Hematopoietic multipotent progenitor cell treated with erythropoietin and hydrocortisone succinate and interleukin-3 and kit ligand, for 17 days (in vitro differentiated cells): ENCODE data around the gene MBTPS1.
A peak's percentile ranks its signal among the peaks of the same experiment; 100 is the strongest.

Source experiments
- DNase-seq: peaks from one replicate; pipeline ENCODE4 v3.0.0-alpha.2; 2015; ENCODE audit warnings: low spot score

Gene MBTPS1

DNA sequence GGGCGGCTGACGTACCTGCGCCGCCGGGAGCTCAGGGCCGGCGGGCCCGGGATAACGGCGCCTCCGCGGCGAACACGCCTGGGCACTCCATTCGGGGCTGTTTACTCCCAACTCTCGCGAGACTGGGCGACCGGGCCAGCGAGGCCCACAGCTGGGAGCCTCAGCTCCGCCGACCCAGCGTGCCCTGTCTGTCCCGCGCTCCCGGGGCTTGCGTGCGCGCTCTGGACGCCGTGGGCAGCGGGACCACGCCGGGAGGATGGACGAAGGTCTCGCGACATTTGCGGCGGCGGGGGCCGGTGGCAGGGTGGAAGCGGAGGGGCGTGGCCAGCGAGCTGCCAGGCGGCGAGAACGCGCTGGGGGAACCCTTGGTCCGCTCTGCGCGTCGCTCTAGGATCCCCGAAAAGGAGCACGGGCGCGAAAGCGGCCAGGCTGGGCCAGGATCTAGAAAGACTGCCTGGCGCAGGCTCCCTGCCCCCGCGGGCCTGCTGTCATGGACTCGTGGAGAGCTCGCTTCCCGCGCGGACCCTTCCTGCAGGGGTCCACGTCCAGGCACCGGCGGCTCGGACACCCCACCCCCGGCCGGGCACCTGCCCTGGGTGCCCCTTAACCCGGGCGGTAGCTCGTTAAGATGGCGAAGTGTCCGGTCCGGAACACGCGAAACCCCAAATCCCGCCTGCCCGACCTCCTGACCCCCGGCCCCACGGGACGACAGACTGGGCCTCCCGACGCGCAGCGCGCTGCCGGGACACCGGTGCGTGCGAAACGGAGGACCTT is at the start of gene MBTPS1:
MBTPS1 (minus strand) TSS at position 223 of the 774 bp plus-strand sequence. CDS start 15,159 bp downstream, outside the sequence.
- DNase-seq, result peak; percentile 94

DNA sequence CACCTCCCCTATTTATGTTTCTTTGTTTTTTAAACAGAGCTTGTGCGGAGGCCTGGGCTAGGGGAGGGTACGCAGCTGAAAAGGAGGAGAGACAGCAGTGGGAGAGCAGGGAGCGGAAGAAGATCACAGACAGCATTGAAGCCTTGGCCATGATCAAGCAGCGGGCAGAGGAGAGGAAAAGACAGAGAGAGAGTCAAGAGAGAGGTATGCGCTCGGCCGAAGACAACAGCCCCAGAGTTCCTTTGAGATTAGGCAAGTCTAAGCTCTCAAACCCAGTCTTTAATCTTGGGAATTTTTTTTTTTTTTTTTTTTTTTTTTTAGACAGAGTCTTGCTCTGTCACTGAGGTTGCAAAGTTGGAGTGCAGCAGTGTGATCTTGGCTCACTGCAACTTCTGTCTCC is 49.0 kb upstream of the MBTPS1 start:
- no peak for DNase-seq

DNA sequence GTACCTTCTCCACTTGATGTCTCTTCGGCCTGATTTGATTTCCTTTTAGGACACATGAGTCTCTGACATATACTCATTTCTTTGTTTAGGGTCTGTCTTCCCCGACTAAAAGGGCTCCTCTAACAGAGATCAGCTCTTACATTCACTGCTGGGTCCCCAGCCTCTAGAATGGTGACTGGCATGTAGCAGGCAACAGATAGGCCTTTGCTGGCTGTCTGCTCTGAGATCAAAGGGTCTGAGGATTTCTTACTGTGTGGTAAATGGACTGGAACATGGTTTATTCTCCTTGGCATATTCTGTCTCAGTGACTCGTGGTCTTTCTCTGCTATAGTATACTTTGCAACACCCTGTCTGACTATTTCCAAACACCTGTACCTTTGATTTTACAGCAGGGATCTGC is 45.1 kb upstream of the MBTPS1 start:
- no peak for DNase-seq

DNA sequence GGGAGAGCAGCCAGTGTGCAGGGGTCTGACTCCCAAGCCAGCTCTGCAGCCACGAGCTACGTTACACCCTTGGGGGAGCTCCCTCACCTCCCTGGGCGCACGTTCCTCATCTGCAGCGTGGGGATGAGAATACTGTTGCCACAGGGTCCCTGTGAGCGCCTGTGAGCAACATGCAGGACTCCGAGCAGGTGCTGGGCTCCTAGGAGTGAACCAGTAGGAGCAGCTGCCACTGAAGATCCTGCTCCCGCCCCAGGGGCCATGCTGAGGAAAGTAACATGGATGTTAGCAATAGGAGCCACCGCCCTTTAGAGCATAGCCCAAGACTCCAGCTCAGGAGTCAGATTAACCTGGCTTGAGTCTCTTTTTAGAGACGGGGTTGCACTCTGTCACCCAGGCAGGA is 44.3 kb upstream of the MBTPS1 start:
- no peak for DNase-seq

DNA sequence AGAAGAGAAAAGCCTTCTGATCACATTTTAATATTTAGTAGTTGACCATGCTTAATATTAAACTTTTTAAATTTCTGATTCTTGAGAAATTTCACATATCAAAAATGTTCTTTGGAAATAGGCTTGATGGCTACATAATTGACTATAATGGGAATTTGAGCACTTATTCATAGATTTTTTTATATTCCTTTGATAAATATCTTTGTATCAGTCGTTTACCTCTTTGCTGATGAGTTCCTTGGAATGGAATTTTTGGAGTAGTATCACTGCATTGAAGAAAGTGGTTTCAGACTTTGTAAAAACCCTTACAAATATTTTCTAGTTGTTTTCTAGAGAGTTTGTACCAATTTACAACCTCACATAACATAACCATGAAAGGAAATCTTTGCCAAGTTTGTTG is 43.1 kb upstream of the MBTPS1 start:
- DNase-seq, result no peak

DNA sequence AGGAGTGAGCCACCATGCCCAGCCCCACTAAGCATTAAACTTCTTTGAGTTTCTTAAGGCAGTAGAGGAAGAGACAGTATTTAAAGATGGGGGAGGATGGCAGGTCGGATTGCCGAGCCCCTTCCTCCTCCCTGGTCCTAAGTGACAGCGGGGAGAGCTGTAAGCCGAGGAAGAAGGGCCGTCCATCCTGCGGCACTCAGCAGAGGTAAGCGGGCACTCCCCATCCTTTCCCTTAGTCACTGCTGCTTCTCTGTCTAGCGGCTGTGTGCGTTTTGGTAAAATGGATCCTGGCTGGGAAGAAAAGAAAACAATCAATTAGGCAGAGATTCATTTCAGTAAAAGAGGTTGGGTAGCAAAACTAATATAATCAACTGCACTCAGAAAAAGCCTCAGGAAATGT is 42.3 kb upstream of the MBTPS1 start:
- DNase-seq, result no peak

DNA sequence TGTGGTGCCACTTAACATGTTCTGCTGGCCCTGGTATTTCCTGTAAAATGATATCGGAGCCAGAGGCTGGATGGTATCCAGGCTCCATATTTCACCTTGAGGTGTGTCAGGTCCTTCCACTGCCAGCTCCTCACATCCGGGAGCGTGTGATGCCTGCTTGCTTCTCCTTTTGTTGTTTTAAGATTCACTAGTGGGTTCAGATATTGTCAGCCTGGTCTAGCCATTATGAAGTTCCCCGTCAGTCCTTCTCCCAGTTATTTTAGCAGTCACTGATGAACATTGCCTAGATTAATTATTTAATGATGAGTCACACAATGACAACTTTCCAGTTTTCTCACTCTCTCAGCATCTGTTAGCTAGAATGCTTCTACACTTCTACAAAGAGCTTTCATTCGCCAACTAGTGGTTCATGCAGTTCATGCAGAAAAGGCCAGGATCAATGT is 39.6 kb upstream of the MBTPS1 start:
- no peak for DNase-seq

DNA sequence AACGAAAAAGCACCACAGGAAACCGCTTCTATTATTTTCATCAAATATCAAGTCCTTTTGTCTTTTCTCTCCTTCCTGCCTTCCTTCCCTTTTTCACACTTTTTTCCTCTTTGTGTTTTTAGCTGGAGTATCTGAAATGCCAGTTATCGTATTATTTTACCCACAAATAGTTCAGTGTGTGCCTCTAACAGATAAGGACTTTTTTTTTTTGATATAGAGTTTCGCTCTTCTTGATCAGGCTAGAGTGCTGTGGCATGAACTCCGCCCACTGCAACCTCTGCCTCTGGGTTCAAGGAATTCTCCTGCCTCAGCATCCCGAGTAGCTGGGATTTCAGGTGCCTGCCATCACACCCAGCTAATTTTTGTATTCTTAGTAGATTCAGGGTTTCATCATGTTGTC is 39.0 kb upstream of the MBTPS1 start:
- no peak for DNase-seq

DNA sequence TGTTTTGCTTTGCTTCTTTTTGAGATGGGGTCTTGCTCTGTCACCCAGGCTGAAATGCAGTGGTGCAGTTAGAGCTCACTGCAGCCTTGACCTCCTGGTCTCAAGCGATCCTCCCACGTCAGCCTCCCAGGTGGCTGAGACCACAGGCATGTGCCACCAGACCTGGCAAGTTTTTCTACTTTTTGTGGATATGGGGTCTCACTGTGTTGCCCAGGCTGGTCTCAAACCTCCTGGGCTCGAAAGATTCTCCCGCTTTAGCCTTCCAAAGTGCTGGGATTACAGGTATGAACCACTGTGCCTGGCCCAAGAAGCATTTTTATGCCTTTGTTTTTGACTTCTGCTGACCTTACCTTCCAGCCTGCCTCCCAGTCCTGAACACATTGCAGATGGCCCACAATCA is 38.5 kb upstream of the MBTPS1 start:
- no peak for DNase-seq

DNA sequence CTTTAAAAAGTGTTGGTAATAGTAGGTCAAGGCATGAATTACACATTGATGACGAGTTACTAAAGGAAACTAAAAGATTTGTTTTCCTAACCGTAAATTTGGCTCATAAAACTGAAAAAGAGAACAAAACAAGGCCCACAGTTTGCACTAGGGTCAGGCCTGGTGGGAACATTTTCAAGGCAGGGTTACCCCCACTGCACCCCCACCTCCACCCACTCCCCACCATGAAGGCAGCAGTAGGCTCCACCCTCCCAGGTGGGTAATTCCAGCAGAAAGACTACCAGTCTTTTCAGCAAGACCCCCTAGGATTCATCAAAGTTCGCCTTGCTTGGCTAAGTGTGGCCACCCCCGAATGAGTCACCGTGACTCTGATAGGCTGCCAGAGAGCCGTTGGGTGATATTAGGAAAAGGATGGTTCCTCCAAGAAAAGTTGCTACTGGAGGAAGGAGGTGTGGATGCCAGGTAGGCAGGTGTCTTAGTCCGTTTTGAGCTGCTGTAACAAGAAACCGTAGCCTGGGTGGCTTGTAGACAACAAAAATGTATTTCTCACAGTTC is 37.0 kb upstream of the MBTPS1 start:
- DNase-seq, result no peak

DNA sequence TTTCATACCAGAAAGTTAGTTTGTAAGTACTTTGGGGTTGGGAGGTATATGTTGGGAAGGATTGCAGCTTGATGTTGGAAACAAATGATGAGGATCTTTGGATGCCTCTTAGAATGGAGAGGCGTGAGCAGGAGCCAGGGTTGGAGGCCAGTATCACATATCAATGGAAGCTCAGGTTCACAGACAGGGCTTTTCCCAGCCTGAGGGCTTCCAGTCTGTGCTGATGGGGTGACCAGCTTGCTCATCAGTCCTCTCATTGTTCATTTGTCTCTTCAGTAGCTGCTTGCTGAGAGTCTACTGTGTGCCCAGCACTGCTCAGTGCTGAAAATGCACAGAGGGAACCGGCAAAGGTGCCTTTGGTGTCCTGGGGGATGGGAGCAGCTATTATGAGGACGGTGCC is 34.2 kb upstream of the MBTPS1 start:
- no peak for DNase-seq

DNA sequence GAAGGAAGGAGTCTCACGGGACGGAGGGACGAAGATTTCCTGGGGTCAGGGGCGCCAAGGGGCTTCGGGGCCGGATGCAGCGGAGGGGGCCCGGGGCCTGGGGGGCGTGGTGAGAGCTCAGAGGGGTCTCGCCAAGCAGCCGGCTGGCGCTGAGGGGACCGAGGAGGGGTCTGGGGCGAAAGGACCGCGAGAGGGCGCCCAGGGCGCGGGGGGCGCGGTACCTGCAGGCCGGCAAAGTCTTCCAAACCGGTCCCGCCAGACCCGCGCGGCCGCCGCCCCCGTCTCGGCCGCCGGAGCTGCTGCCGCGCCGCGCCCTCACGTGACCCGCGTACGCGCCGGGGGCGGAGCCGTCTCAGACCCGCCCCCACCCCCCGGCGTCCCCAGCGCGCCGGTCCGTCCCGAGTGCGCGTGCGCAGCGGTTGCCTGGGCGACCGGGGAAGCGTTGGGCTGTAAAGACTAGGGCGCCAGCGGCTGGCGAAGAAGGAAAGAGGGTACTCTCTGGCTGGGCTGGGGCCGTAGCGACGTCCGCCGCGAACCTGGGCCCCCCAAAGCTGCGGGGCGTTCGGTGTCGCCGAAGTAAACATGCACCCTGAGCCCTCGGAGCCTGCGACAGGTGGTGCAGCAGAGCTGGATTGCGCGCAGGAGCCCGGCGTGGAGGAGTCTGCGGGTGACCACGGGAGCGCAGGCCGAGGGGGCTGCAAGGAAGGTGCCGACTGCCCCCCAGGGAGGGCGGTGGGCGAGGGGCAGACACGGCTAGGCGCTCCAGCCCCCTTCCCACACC is 28.3 kb upstream of the MBTPS1 start, which contains the start of the genes DNAAF1 and HSDL1:
DNAAF1 (plus strand) TSS at position 450 of the 781 bp plus-strand sequence; CDS start at position 583, 133 bp downstream.
HSDL1 (minus strand) TSS at position 319 of the 781 bp plus-strand sequence. CDS start 13,856 bp downstream, outside the sequence.
- peak; percentile 93 for DNase-seq

DNA sequence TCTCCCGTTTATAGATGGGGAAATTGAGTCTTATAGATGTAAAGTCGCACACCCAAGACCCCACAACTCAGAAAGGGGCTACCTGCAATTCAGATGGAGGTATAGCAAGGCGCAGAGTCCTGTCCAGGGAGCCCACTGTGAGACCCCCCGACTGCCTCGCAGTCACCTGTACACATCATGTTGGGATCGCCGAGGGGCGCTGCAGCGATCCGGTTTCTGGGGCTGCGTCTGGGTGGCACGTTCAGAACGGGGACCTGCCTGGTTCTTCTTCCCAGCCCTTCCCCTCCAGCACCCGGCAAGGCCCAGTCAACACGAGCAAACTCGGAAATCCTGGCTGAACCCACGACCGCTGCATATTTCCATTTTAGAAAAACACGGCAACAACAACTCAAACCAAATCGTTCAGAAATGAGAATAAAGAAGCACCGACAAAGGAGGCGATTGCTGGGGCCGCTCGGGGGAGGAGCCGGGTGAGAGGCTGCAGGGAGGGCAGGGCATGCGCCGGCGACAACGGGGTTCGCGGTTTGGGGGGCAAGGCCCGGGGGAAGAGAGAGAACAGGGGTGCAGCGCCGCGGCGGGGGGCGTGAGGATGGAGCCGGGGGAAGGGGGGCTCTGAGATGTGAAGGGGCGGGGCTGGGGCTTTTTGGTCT is 27.6 kb upstream of the MBTPS1 start:
- peak; percentile 8 for DNase-seq

DNA sequence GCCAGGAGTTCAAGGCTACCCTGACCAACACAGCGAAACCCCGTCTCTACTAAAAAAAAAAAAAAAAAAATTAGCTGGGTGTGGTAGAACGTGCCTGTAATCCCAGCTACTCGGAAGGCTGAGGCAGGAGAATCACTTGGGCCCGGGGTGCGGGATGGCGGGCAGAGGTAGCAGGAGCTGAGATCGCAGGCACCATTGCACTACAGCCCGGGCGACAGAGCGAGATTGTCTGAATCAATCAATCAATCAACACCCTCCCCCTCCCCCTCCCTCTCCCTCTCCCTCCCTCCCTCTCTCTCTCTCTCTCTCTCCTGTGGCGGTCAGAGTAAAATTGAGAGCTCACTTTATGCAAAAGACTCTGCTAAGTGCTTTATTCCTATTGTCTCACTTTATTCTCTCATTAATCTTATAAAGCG is 27.1 kb upstream of the MBTPS1 start:
- DNase-seq, result no peak

DNA sequence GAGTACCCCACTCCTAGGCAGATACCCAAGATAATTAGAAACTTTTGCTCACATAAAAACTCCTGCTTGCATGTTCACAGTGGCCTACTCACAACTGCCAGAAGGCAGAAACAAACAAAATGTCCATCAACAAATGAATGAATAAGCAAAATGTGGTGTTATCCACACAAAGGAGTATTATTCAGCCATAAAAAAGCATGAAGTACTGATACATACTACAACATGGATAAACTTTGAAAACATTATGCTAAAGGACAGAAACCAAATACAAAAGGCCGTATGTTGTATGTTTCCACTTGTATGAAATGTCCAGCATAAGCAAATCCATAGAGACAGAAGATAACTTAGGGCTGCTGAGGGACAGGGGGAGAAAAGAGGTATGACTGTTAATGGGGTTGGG is 26.3 kb upstream of the MBTPS1 start:
- DNase-seq, result no peak

DNA sequence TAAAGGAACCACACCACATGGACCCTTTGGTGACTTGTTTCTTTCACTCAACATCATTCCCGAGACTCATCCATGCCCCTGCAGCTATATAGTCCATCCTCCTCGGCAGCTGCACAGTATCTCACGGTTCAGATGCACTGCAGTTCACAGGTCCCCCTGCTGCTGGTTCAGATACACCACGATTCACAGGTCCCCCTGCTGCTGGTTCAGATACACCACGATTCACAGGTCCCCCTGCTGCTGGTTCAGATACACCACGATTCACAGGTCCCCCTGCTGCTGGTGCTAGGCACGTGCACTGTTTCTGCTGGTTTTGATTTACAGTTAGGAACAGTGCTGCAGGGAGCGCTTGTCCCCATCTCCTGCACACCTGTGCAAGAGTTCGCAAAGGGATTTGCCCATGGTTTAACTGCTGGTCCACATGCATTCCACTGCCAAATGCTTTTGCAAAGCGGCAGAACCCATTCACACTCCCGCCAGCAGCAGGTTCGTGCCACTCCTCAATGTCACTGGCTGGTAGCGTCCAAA is 24.5 kb upstream of the MBTPS1 start:
- no peak for DNase-seq

DNA sequence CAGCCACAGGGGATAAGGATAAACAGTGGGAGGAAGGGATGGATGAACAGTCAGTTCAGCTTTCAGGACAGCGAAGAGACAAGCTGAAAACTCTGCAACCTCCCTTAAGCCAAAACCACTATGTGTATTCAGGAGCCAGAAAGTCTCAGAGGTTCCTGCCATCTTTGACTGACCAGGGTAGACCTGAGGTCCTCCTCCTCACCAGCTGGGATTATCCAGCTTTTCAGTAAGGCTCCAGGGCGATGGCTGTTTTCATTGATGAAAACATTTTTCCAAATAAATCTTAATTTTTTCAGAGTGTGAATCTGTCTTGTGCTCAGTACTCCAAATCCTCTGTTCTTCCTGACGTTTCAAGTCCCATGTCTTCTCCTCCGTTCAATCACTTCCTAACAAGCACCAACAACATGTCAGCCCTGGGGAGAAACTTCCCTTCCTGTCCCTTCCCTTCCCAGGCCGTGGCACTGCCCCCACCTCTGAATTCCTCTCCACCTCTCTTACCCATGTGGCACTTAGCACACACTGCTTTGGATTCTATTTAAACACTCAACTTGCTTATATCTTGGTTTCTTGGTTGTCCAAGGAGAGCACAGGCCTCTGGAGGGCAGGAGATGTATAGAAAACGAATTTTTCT is 23.0 kb upstream of the MBTPS1 start:
- DNase-seq, result no peak

DNA sequence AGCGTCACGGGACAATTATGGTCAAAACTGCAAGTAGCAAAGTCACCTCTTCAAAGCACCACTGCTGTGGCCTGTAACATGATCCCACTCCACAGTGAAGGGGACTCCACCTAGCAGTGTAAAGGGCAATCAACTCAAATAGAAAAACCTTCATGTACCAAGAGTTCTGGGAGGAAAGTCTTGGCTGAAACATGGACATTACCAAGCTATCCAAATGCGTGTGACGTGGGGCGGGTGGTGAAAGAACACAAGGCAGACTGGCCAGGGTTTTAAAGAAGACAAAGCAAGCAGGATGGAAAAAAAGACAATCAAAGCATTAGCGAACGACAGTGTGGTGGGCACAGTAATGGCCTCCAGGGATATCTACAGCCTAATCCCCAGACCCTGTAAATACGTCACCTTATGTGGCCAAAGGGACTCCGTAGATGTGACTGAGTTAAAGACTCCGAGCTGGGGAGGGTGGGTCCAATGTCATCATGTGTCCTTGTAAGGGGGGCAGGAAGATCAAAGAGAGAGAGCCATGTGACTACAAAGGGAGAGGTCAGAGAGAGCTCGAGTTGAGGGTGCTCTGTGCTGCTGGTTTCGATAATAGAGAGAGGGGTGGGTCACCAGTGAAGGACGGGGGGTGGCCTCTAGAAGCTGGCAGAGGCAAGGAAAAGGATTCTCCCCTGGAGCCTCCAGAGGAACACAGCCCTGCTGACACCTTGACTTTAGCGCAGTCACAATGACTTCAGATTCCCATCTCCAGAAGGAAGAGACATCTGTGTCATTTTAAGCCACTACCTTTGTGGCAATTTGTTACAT is 22.3 kb upstream of the MBTPS1 start:
- DNase-seq, result no peak

DNA sequence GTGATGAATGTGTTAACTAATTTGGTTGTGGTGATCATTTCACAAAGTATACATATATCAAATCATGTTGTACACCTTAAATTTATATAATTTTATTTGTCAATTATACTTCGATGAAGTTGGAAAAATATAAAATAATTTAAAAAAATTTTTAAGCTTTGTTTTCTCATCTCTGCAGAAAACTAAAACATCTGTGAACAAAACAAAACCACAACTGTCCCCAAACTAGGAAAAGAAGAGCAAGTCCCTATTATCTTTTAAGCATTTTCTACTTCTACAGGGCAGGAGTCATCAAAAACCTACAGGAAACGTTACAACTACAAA is 21.7 kb upstream of the MBTPS1 start:
- DNase-seq, result no peak

DNA sequence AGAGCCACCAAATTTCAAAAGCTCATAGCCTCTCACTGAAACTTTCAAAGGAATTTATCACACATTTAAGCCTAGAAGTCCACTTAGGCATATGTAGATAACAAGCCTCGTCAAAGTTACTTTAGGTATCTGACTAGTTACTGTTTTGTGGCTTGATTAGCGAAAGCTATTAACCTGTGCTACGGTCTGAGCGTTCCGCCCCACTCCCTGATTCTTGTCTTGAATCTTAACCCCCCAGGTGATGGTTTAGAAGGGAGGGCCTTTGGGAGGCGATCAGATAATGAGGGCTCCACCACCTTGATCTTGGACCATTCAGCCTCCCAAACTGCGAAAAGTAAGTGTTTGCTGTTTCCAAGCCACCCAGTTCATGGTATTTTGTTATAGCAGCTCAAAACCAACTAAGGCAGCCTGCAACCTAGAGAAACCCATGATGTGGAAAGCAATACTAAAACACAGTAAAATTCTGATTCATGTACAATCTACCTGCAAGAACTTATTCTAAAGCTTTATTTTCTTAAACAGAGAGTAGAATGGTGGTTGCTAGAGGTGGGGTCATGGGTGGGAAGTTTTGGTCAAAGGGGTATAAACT is 21.1 kb upstream of the MBTPS1 start:
- no peak for DNase-seq
